ENCODE results near the gene ST8SIA5. TPM values are rescaled to one million over a fixed set of nuclear protein-coding genes. Genes with fewer than 3 reads are reported as not detected.

The ST8SIA5 gene
- total RNA-seq, 1 donor from 2014 or later: 1.5 TPM

DNA sequence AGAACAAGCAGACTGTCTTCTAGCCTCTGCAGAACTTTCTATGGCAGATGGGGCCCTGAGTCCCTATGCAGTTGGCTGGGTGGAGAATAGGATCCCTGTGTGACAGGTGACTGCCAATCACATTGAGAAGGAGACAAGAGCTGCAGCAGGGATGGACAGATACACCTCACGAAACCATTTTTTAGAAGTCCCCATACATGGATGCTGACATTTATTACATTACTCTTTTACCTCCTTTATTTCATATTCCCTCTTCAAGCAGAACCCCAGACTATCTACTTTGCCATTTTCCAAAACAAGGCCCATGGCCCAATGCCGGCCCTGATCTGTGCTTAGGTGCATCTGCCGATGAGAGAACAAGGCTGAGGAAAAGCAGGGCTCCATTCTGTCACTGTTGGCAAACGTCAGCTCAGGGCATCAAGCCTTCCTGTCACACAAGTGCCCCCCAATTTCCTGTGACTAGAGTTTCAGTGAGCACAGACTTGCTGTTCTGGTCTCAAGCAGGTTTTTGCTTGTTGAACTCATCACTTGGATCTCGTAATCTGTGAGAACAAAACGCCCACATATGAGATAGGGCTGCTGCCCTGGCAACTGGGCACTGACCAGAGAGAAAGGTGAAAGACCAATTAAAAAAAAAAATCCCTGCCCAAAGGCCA is 135.6 kb downstream of the ST8SIA5 start:
- intact Hi-C loops (cut with DNase I): no loop called here
- no peak for ATAC-seq (ENCODE audit: poor library complexity)
- no peak for DNase-seq

DNA sequence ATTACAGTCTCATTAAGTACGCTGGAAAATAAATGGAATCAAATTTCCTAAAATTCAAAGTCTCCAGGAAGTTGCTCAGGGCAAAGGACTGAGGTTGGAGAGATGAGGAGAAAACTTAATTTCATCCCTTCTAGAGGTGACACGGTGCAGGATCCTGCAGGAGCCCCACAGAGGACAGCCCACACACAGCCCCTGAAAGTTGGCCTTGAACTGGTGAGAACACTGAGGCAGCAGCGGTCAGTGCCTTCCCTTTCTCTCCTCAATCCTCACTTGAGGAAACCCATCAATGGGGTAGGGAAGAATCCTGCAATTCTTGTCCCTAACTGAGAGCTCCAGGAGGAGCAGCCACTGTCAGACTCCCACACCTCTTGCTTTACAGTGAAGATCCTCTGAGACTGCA is 137.3 kb downstream of the ST8SIA5 start:
- intact Hi-C loops (cut with DNase I): no loop called here
- ATAC-seq (ENCODE audit: poor library complexity): no peak
- no peak for DNase-seq

Other genes with a start within 250 kb of the ST8SIA5 start
- gene LOXHD1, start 99.8 kb downstream of the ST8SIA5 start, total RNA-seq: 0.62 TPM
- gene PIAS2, start 160.5 kb upstream of the ST8SIA5 start, total RNA-seq: 28.1 TPM
- 3.0 TPM for gene KATNAL2, start 160.5 kb upstream of the ST8SIA5 start, total RNA-seq

All from Right ventricle myocardium superior (tissue), 1 donor.